ENCODE measurements around the gene GAREM2.

The GAREM2 gene

GRCh38 chr2:26177122-26177521 is 4.2 kb downstream of the GAREM2 start:
- TF ChIP-seq, protein P1, sequence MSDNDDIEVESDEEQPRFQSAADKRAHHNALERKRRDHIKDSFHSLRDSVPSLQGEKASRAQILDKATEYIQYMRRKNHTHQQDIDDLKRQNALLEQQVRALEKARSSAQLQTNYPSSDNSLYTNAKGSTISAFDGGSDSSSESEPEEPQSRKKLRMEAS (IDR thresholded peaks at IDR 0.05; ENCODE audit: low read depth, low read length) = 0 out of 2 replicates have a peak, but pooled peaks have one; percentile 30
- TF ChIP-seq, protein P2, sequence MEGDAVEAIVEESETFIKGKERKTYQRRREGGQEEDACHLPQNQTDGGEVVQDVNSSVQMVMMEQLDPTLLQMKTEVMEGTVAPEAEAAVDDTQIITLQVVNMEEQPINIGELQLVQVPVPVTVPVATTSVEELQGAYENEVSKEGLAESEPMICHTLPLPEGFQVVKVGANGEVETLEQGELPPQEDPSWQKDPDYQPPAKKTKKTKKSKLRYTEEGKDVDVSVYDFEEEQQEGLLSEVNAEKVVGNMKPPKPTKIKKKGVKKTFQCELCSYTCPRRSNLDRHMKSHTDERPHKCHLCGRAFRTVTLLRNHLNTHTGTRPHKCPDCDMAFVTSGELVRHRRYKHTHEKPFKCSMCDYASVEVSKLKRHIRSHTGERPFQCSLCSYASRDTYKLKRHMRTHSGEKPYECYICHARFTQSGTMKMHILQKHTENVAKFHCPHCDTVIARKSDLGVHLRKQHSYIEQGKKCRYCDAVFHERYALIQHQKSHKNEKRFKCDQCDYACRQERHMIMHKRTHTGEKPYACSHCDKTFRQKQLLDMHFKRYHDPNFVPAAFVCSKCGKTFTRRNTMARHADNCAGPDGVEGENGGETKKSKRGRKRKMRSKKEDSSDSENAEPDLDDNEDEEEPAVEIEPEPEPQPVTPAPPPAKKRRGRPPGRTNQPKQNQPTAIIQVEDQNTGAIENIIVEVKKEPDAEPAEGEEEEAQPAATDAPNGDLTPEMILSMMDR (IDR thresholded peaks at IDR 0.05; ENCODE audit: low read depth, low read length) = no peak
- DNase-seq (ENCODE audit: low read depth) = no peak
- H3K4me3 ChIP-seq (ENCODE audit: low read depth, low read length) = no peak overlapping the region

GRCh38 chr2:26178246-26178645 is 5.4 kb downstream of the GAREM2 start:
- H3K4me3 ChIP-seq (ENCODE audit: low read depth, low read length) = no peak overlapping the region
- no peak for DNase-seq (ENCODE audit: low read depth)
- TF ChIP-seq POLR2A (IDR thresholded peaks at IDR 0.05; ENCODE audit: extremely low read depth, insufficient read length) (no peak), MYC (IDR thresholded peaks at IDR 0.05; ENCODE audit: low read depth, low read length) (no peak)
- TF ChIP-seq, protein P1 (IDR thresholded peaks at IDR 0.05; ENCODE audit: low read depth, low read length) = no peak
- TF ChIP-seq, protein P2 (IDR thresholded peaks at IDR 0.05; ENCODE audit: low read depth, low read length) = no peak

DNA sequence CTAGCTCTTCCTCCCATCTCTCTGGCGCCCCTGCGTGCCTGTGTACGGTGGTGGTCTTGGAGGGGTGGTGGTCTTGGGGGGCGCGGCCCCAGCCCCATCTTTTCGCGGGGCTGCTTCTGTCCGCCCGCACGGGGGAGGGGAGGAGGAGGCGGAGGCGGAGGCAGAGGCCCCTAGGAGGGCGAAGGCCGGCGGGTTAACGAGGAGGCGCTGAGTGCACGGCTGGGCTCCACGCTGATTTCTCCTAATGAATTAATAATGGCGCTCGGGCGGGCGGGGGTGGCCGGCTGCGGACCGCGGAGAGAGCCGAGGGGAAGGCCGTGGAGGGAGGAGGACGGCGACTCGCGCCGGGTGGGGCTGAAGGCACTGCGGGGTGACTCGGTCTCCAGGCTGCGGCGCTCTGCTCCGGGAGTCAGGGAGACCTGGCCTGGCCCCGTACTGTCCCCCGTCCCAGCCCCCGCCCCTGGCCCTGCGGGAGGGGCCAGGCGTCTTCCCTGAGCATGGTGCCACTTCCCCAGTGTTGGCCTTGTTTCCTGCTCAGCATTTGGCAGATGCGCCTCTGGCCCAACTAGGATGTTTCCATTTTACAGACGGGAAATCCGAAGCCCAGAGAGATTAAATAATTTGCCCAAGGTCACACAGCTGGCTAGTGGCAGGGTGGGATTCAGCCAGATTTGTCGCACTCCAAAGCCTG is 6.0 kb downstream of the GAREM2 start:
- H3K4me3 ChIP-seq (ENCODE audit: low read depth, low read length) = peak overlapping the region; percentile 49
- peak; percentile 70 for DNase-seq (ENCODE audit: low read depth)

DNA sequence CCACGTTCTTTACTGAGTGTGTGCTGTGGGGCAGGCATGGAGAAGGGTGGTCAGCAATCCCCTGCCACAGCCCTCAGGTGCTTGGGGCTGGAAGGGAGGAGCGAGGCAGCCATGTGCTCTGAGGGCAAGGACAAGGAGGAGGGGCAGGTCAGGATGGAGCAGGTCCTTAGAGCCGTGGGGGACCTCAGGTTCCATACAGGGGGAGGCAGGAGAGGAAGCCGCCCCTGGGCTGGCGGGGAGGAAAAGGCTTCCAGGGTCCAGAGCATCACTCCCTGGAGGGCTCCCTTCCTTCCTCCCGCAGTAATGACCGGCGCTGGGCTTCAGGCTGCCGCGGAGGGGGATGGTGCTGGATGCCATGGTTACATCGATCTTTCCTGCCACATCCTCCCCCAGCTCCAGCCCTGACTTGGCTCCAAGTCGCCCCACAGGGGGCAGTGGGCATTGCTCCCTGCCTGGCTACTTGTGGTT is 6.6 kb downstream of the GAREM2 start:
- DNase-seq (ENCODE audit: low read depth) = peak; percentile 65
- TF ChIP-seq, protein P1 (IDR thresholded peaks at IDR 0.05; ENCODE audit: low read depth, low read length) = peak; percentile 34; the same call in 1 of the 2 replicates
- no peak for TF ChIP-seq POLR2A (IDR thresholded peaks at IDR 0.05; ENCODE audit: extremely low read depth, insufficient read length)
- H3K4me3 ChIP-seq (ENCODE audit: low read depth, low read length) = peak overlapping the region; percentile 49

More for the DNA sequence above, 6.0 kb downstream of the GAREM2 start:
- no peak for TF ChIP-seq POLR2A (IDR thresholded peaks at IDR 0.05; ENCODE audit: extremely low read depth, insufficient read length)
- TF ChIP-seq, protein P2 (IDR thresholded peaks at IDR 0.05; ENCODE audit: low read depth, low read length) = no peak

- TF ChIP-seq MYC (IDR thresholded peaks at IDR 0.05; ENCODE audit: low read depth, low read length) (no peak), POLR2A (IDR thresholded peaks at IDR 0.05; ENCODE audit: extremely low read depth, insufficient read length) (no peak)
- TF ChIP-seq, protein P2 (IDR thresholded peaks at IDR 0.05; ENCODE audit: low read depth, low read length) = no peak
- TF ChIP-seq, protein P1 (IDR thresholded peaks at IDR 0.05; ENCODE audit: low read depth, low read length) = no peak
- no peak for DNase-seq (ENCODE audit: low read depth)
- H3K4me3 ChIP-seq (ENCODE audit: low read depth, low read length) = no peak overlapping the region
Observed at GRCh38 chr2:26182441-26182840, 9.6 kb downstream of the GAREM2 start.

- DNase-seq (ENCODE audit: low read depth) = no peak
- no peak overlapping the region for H3K4me3 ChIP-seq (ENCODE audit: low read depth, low read length)
- TF ChIP-seq POLR2A (IDR thresholded peaks at IDR 0.05; ENCODE audit: extremely low read depth, insufficient read length) (no peak), MYC (IDR thresholded peaks at IDR 0.05; ENCODE audit: low read depth, low read length) (no peak)
- TF ChIP-seq, protein P2 (IDR thresholded peaks at IDR 0.05; ENCODE audit: low read depth, low read length) = no peak
- TF ChIP-seq, protein P1 (IDR thresholded peaks at IDR 0.05; ENCODE audit: low read depth, low read length) = no peak
Observed at GRCh38 chr2:26182887-26183630, 10.2 kb downstream of the GAREM2 start.

Data from NB4 (cell line).